GM08714 (cell line): ENCODE measurements around the gene R3HDM4.
"Not testable (repeated sequence)": the region's sequence is repeated elsewhere in the genome, so short reads cannot be mapped to it uniquely, and the experiment has no call there.

Source experiments
- H3K4me3 ChIP-seq: fragments of 200-500 bp; sonication (Bioruptor generic); 2 replicates; pipeline ENCODE4 v1.5.1; 2014; ENCODE audit warnings: mild to moderate bottlenecking, low read length, inconsistent platforms
- ZNF274 ChIP-seq: IDR thresholded peaks from 2 replicates; pipeline ENCODE4 v1.6.1; 2012; ENCODE audit warnings: mild to moderate bottlenecking, low read depth, low read length

Gene R3HDM4

GRCh38 chr19:852136-853013, 60.6 kb downstream of the R3HDM4 start, which contains the start of gene ELANE:
ELANE (plus strand) TSS chr19:852303; CDS start chr19:852329, 26 bp downstream.
- TF ChIP-seq ZNF274, result no peak
- no peak within 1 kb of the TSS for H3K4me3 ChIP-seq

- no peak overlapping the region for H3K4me3 ChIP-seq
- TF ChIP-seq ZNF274, result no peak
These were observed 62.1 kb downstream of the R3HDM4 start for GRCh38 chr19:850979-851335.

GRCh38 chr19:850221-850978, 62.6 kb downstream of the R3HDM4 start:
- H3K4me3 ChIP-seq, result no peak overlapping the region
- no peak for TF ChIP-seq ZNF274

- not testable (repeated sequence) for H3K4me3 ChIP-seq
These were observed 63.8 kb downstream of the R3HDM4 start for GRCh38 chr19:849195-849594.

- H3K4me3 ChIP-seq, result no peak overlapping the region
- TF ChIP-seq ZNF274, result no peak
These were observed 64.6 kb downstream of the R3HDM4 start for GRCh38 chr19:848386-848921.
